PC-3 (cell line): ENCODE data around the gene GLRB. TPM values are rescaled to one million over a fixed set of nuclear protein-coding genes. Genes with fewer than 3 reads are reported as not detected.

ENCODE experiments used
- ATAC-seq: fragments of 200-7000 bp; cut with Tn5 transposase; 2 replicates; pipeline ENCODE4 v1.9.1; 2020; ENCODE audit warnings: mild to moderate bottlenecking, moderate library complexity
- BruUV-seq: library from RNA; stranded (reverse); fragments of 400-500 nt; replicated peaks from 2 replicates; lab custom pipeline; 2021; lab: Mats Ljungman, UMichigan
- CTCF ChIA-PET: fragments of 300-600 bp; sonication (Branson Sonifier 250); formaldehyde crosslinking; loops from one replicate; lab custom pipeline; 2022; ENCODE audit warnings: antibody characterized with exemption; lab: Charles Lee
- POLR2A ChIA-PET: fragments of 300-600 bp; sonication (Branson Sonifier 250); formaldehyde crosslinking; loops from one replicate; lab custom pipeline; 2022; ENCODE audit warnings: antibody characterized with exemption; ENCODE audit not compliant: unreplicated experiment; lab: Charles Lee
- DNase-seq: peaks from one replicate; pipeline ENCODE4 v3.0.0-alpha.2; 2015
- H2AFZ ChIP-seq: fragments of 300-600 bp; sonication (generic); 2 replicates; pipeline ENCODE4 v1.6.0; 2016; ENCODE audit warnings: antibody characterized with exemption, low read length
- H3F3A ChIP-seq: fragments of 300-600 bp; sonication (generic); one replicate; pipeline ENCODE4 v1.6.0; 2017; ENCODE audit warnings: antibody characterized with exemption, low read length, control low read depth, mild to moderate bottlenecking; ENCODE audit not compliant: unreplicated experiment
- H3K27ac ChIP-seq: fragments of 300-600 bp; sonication (generic); 2 replicates; pipeline ENCODE4 v1.5.1; 2016; ENCODE audit warnings: mild to moderate bottlenecking, low read length
- H3K27me3 ChIP-seq: fragments of 300-600 bp; sonication (generic); 2 replicates; pipeline ENCODE4 v1.6.1; 2016; ENCODE audit warnings: low read length, mixed read lengths
- H3K36me3 ChIP-seq: fragments of 300-600 bp; sonication (generic); 2 replicates; pipeline ENCODE4 v1.6.1; 2016; ENCODE audit warnings: low read depth, mixed run types, low read length, mixed read lengths
- H3K4me1 ChIP-seq: fragments of 300-600 bp; sonication (generic); 2 replicates; pipeline ENCODE4 v1.5.1; 2016; ENCODE audit warnings: low read length; ENCODE audit not compliant: insufficient read depth
- H3K4me2 ChIP-seq: fragments of 300-600 bp; sonication (generic); 2 replicates; pipeline ENCODE4 v1.6.0; 2016; ENCODE audit warnings: low read length
- H3K4me3 ChIP-seq: fragments of 300-600 bp; sonication (generic); 2 replicates; pipeline ENCODE4 v1.5.1; 2016; ENCODE audit warnings: mild to moderate bottlenecking, low read length, mixed read lengths
- H3K79me2 ChIP-seq: fragments of 300-600 bp; sonication (generic); 2 replicates; pipeline ENCODE4 v1.6.1; 2017; ENCODE audit warnings: low read length, mixed read lengths
- H3K9ac ChIP-seq: fragments of 300-600 bp; sonication (generic); 2 replicates; pipeline ENCODE4 v1.6.0; 2016; ENCODE audit warnings: mild to moderate bottlenecking, low read length
- H3K9me2 ChIP-seq: fragments of 300-600 bp; sonication (generic); replicated peaks from 2 replicates; pipeline ENCODE4 v1.6.1; 2016; ENCODE audit warnings: mixed run types, low read length, mixed read lengths
- H3K9me3 ChIP-seq: fragments of 300-600 bp; sonication (generic); 2 replicates; pipeline ENCODE4 v1.6.1; 2016; ENCODE audit warnings: low read length, mixed read lengths
- H4K20me1 ChIP-seq: fragments of 300-600 bp; sonication (generic); 2 replicates; pipeline ENCODE4 v1.6.1; 2016; ENCODE audit warnings: low read length, mixed read lengths
- CTCF ChIP-seq: fragments of 300-600 bp; sonication (generic); conservative IDR thresholded peaks from 2 replicates; pipeline ENCODE4 v1.5.1; 2017; ENCODE audit warnings: antibody characterized with exemption, low read depth, mild to moderate bottlenecking, low read length
- EZH2 ChIP-seq: fragments of 300-600 bp; sonication (generic); IDR thresholded peaks from one replicate; pipeline ENCODE4 v1.6.1; 2017; ENCODE audit warnings: antibody characterized with exemption, mild to moderate bottlenecking, low read length; ENCODE audit not compliant: unreplicated experiment
- EZH2phosphoT487 ChIP-seq: fragments of 300-600 bp; sonication (generic); IDR thresholded peaks from 2 replicates; pipeline ENCODE4 v1.6.1; 2018; ENCODE audit warnings: mild to moderate bottlenecking, antibody characterized with exemption, low read length, borderline replicate concordance
- intact Hi-C: fragments of 100-400 bp; cut with micrococcal nuclease; formaldehyde crosslinking; loops from 2 replicates; pipeline ENCODE4 v1.9.0; 2023
- total RNA-seq: library from RNA; depleted of rRNA; stranded (reverse); fragments of >200 nt; gene quantifications from 2 replicates; pipeline ENCODE4 v1.2.3, GENCODE V29; 2014

Gene GLRB
- total RNA-seq, 1 experiment from 2014 or later = 4.1 TPM

- H3F3A ChIP-seq = no peaks in the 10 kb centered on the region
- TF ChIP-seq CTCF = no peak
- TF ChIP-seq EZH2phosphoT487 = no peak
- no peak for TF ChIP-seq EZH2
- H3K27ac ChIP-seq = no peak overlapping the region
- no peak for DNase-seq
- ChIA-PET CTCF (no interaction called here), POLR2A (no interaction called here)
- no peaks in the 10 kb centered on the region for H3K36me3 ChIP-seq
- H3K27me3 ChIP-seq = no peaks in the 10 kb centered on the region
- no peak overlapping the region for H3K4me3 ChIP-seq
- H3K9ac ChIP-seq = no peak overlapping the region
- no peaks in the 10 kb centered on the region for H3K9me2 ChIP-seq
- ATAC-seq = no peak
- no peaks in the 10 kb centered on the region for H4K20me1 ChIP-seq
- BruUV-seq = no TSS peak
- no peaks in the 10 kb centered on the region for H3K9me3 ChIP-seq
- H2AFZ ChIP-seq = no peak overlapping the region
- intact Hi-C loops = no loop called here
- H3K4me1 ChIP-seq = no peaks in the 10 kb centered on the region
- no peak overlapping the region for H3K4me2 ChIP-seq
- H3K79me2 ChIP-seq = no peaks in the 10 kb centered on the region
Observed at GRCh38 chr4:157040405-157040804, 35.5 kb upstream of the GLRB start.

GRCh38 chr4:157043131-157043530, 32.8 kb upstream of the GLRB start:
- no peaks in the 10 kb centered on the region for H3K79me2 ChIP-seq
- peak; percentile 67 for ATAC-seq
- BruUV-seq = no TSS peak

More at GRCh38 chr4:157043131-157043530, 32.8 kb upstream of the GLRB start:
- Histone ChIP-seq H4K20me1 (no peaks in the 10 kb centered on the region), H3F3A (no peaks in the 10 kb centered on the region), H3K4me2 (no peak overlapping the region), H3K36me3 (no peaks in the 10 kb centered on the region), H2AFZ (peak overlapping the region; percentile 33), H3K9me2 (no peaks in the 10 kb centered on the region), H3K4me3 (no peak overlapping the region), H3K27me3 (no peaks in the 10 kb centered on the region), H3K4me1 (no peaks in the 10 kb centered on the region), H3K9me3 (no peaks in the 10 kb centered on the region), H3K9ac (no peak overlapping the region), H3K27ac (no peak overlapping the region)
- CTCF ChIA-PET = interaction anchor here (0.6 kb wide), 1 partner anchor 586 kb away, joined by 7 read pairs; no protein-coding TSS in a partner anchor
- DNase-seq = peak; percentile 39
- POLR2A ChIA-PET = no interaction called here
- intact Hi-C loops = no loop called here
- no peak for TF ChIP-seq EZH2phosphoT487
- TF ChIP-seq EZH2 = no peak
- peak; percentile 42 for TF ChIP-seq CTCF
